Psoas muscle (tissue), 8 donors: Measurements from ENCODE around the gene EYS. TPM values are rescaled to one million over a fixed set of nuclear protein-coding genes. Genes with fewer than 3 reads are reported as not detected.

Experiments used
- ATAC-seq, 4 donors: fragments of 200-7000 bp; cut with Tn5 transposase; one replicate each; pipeline ENCODE4 v1.9.1; 2020; ENCODE audit warnings: moderate library complexity in 3 of 4, mild to moderate bottlenecking in 2 of 4
- DNase-seq, 2 donors: peaks; one replicate each; pipeline ENCODE4 v3.0.0-alpha.2; 2020
- H3K27ac ChIP-seq: fragments of 200-600 bp; one replicate; pipeline ENCODE4 v1.8.0; 2022
- H3K27me3 ChIP-seq, 3 donors: fragments of 200-600 bp in 1 of 3; one replicate each; pipeline versions ENCODE4 v1.6.1 to v1.8.0; 2013 to 2022; ENCODE audit warnings: low read length in 2 of 3, mild to moderate bottlenecking in 2 of 3, moderate library complexity in 1 of 3; ENCODE audit not compliant: insufficient read depth in 3 of 3
- H3K36me3 ChIP-seq, 2 donors: fragments of 200-600 bp in 1 of 2; one replicate each; pipeline versions ENCODE4 v1.6.1 to v1.8.0; 2013 to 2022; ENCODE audit warnings: low read depth in 1 of 2, mild to moderate bottlenecking in 1 of 2, moderate library complexity in 1 of 2; ENCODE audit not compliant: insufficient read depth in 1 of 2
- H3K4me1 ChIP-seq: fragments of 200-600 bp; one replicate; pipeline ENCODE4 v1.8.0; 2022
- H3K4me3 ChIP-seq: fragments of 200-600 bp; one replicate; pipeline ENCODE4 v1.8.0; 2022; ENCODE audit warnings: mild to moderate bottlenecking
- H3K9me3 ChIP-seq: fragments of 200-600 bp; one replicate; pipeline ENCODE4 v1.8.0; 2022
- CTCF ChIP-seq: fragments of 200-600 bp; IDR thresholded peaks from one replicate; pipeline ENCODE4 v1.8.0; 2022; ENCODE audit warnings: antibody characterized with exemption
- WGBS, 3 donors: extraction: QIAGEN DNeasy Blood & Tissue Kit; methylation state at CpG; one replicate each; pipeline versions ENCODE4 v1.1.6 to v1.1.7; 2013; 5-methylcytosine and 5-hydroxymethylcytosine counted together
- intact Hi-C, 2 donors: fragments of 100-400 bp; cut with DNase I; formaldehyde crosslinking; loops; one replicate each; pipeline versions ENCODE4 v1.11.0 to v1.14.2; 2022
- polyA plus RNA-seq, 3 donors: library from polyadenylated mRNA; stranded (reverse); fragments of 200-250 nt; gene quantifications; one replicate each; pipeline ENCODE4 v1.2.3, GENCODE V29; 2013
- total RNA-seq, 4 donors: library from RNA; stranded (reverse); fragmentation: NEBNext Ultra II Directional in 2 of 4; extraction: Animal tissue kit (Norgen Biotek cat#: 25700) in 2 of 4; gene quantifications; one replicate each; pipeline versions ENCODE4 v1.2.1 to v1.2.4, GENCODE V29; 2021 to 2023
- donor health status: healthy with polysubstance abuse.
- donor health status: DM: no; HTN: no; CAD: no; lungs with moderate emphysema.
- donor health status: Bipolar disorder and iron deficiency.
- donor health status: healthy.
- donor health status: DM: yes; HTN: yes; CAD: no.
- donor health status: DM: no; HTN: no; CAD: no.
- donor health status: DM: no; HTN: no; CAD: no.
- donor health status: DM: yes; HTN: yes; CAD: no.

The EYS gene
- total and polyA plus RNA-seq, 7 donors = under 0.01 TPM; not detected in 6

GRCh38 chr6:64143101-64143500 is 1563.9 kb downstream of the EYS start:
- H3K36me3 ChIP-seq = no peaks in the 10 kb centered on the region
- H3K27ac ChIP-seq = no peak overlapping the region
- H3K27me3 ChIP-seq = no peaks in the 10 kb centered on the region
- no peak overlapping the region for H3K4me3 ChIP-seq
- no peak for ATAC-seq
- no peak for TF ChIP-seq CTCF
- H3K4me1 ChIP-seq = no peaks in the 10 kb centered on the region
- H3K9me3 ChIP-seq = no peaks in the 10 kb centered on the region
- intact Hi-C loops = no loop called here
- WGBS, 3 donors = 64 to 68% (median 66%) methylated on average over 2 of the region's 2 CpGs
- DNase-seq = no peak

- WGBS, 3 donors = 87 to 95% (median 89%) methylated on average over 2 of the region's 2 CpGs
- H3K9me3 ChIP-seq = no peaks in the 10 kb centered on the region
- no peak for DNase-seq
- no peak for ATAC-seq
- no peaks in the 10 kb centered on the region for H3K27me3 ChIP-seq
- TF ChIP-seq CTCF = no peak
- intact Hi-C loops = no loop called here
- H3K36me3 ChIP-seq = no peaks in the 10 kb centered on the region
- H3K27ac ChIP-seq = no peak overlapping the region
- no peaks in the 10 kb centered on the region for H3K4me1 ChIP-seq
- no peak overlapping the region for H3K4me3 ChIP-seq
Measured at GRCh38 chr6:64141680-64142079, 1565.3 kb downstream of the EYS start.

- intact Hi-C loops = no loop called here
- Histone ChIP-seq H3K4me3 (no peak overlapping the region), H3K27me3 (no peaks in the 10 kb centered on the region), H3K9me3 (no peaks in the 10 kb centered on the region), H3K4me1 (no peaks in the 10 kb centered on the region), H3K36me3 (no peaks in the 10 kb centered on the region), H3K27ac (no peak overlapping the region)
- DNase-seq = no peak
- TF ChIP-seq CTCF = no peak
- 68 to 76% (median 69%) methylated on average over 1 of the region's 1 CpG for WGBS, 3 donors
- ATAC-seq = no peak
Measured at GRCh38 chr6:64128301-64129024, 1578.6 kb downstream of the EYS start.

GRCh38 chr6:64123761-64124633 is 1583.0 kb downstream of the EYS start:
- DNase-seq (no peak), ATAC-seq (no peak)
- intact Hi-C loops = no loop called here
- Histone ChIP-seq H3K27ac (no peak overlapping the region), H3K27me3 (no peaks in the 10 kb centered on the region), H3K4me3 (no peak overlapping the region), H3K9me3 (no peaks in the 10 kb centered on the region), H3K36me3 (no peaks in the 10 kb centered on the region), H3K4me1 (no peaks in the 10 kb centered on the region)
- TF ChIP-seq CTCF = no peak
- 22 to 24% (median 24%) methylated on average over 5 of the region's 5 CpGs for WGBS, 3 donors
